ENCODE results near the gene LIMCH1. TPM values are rescaled to one million over a fixed set of nuclear protein-coding genes. Genes with fewer than 3 reads are reported as not detected.

LIMCH1 gene
- total and polyA plus RNA-seq, 2 of the 8 experiments (the other 6 are each of a cell fraction or from before 2014, with no cell fraction given): 2.7 to 3.0 TPM

- Histone ChIP-seq H2BK12ac (ENCODE audit: low read depth, low read length) (no peak overlapping the region), H3K23ac (ENCODE audit: insufficient read length) (no peak overlapping the region), H3K18ac (ENCODE audit: extremely low read depth, low read length) (no peak overlapping the region), H4K20me1 (replicated peaks in 1 of 2; ENCODE audit: control insufficient read depth in 1 of 2, insufficient read depth in 2 of 2, low read length in 2 of 2) (no peaks in the 10 kb centered on the region), H2BK120ac (replicated peaks; ENCODE audit: low read depth, low read length) (no peak overlapping the region), H3K14ac (ENCODE audit: insufficient read length) (no peak overlapping the region), H3K79me2 (ENCODE audit: control insufficient read depth in 1 of 2, insufficient read depth in 2 of 2, low read length in 2 of 2) (no peaks in the 10 kb centered on the region), H2BK15ac (ENCODE audit: low read length) (no peak overlapping the region), H3K4me1 (replicated peaks in 1 of 4; ENCODE audit: control insufficient read depth in 3 of 4, insufficient read depth in 4 of 4, low read length in 3 of 4) (no peaks in the 10 kb centered on the region), H3K36me3 (ENCODE audit: control insufficient read depth in 2 of 4, insufficient read depth in 4 of 4, low read length in 3 of 4) (no peaks in the 10 kb centered on the region), H3K27ac (ENCODE audit: low read depth, low read length) (no peak overlapping the region), H3K4me2 (ENCODE audit: insufficient read depth in 1 of 2, low read depth in 2 of 2, low read length in 2 of 2) (no peak overlapping the region), H3K27me3 (replicated peaks in 1 of 4; ENCODE audit: control insufficient read depth in 3 of 4, extremely low read depth in 1 of 4, insufficient read depth in 3 of 4, low read length in 3 of 4) (no peaks in the 10 kb centered on the region), H3K79me1 (ENCODE audit: low read depth, low read length) (no peaks in the 10 kb centered on the region), H4K91ac (replicated peaks; ENCODE audit: insufficient read length, low read length) (no peak overlapping the region), H4K8ac (ENCODE audit: extremely low read depth, insufficient read depth, low read length) (no peak overlapping the region), H2AFZ (ENCODE audit: low read length) (no peak overlapping the region), H3K4me3 (ENCODE audit: extremely low read depth in 1 of 4, insufficient read depth in 2 of 4, low read depth in 3 of 4, low read length in 4 of 4) (no peak overlapping the region), H2BK20ac (ENCODE audit: low read length) (no peak overlapping the region), H3K9me3 (ENCODE audit: insufficient read depth in 2 of 2, low read depth in 1 of 2, low read length in 1 of 2) (no peaks in the 10 kb centered on the region), H4K5ac (ENCODE audit: insufficient read length, low read depth, low read length) (no peak overlapping the region), H3K23me2 (ENCODE audit: low read depth, low read length) (no peaks in the 10 kb centered on the region), H3K4ac (replicated peaks; ENCODE audit: insufficient read length, low read depth, low read length) (no peak overlapping the region), H3K9ac (replicated peaks in 1 of 4; ENCODE audit: extremely low read depth in 1 of 4, low read depth in 3 of 4, low read length in 3 of 4) (no peak overlapping the region), H3K56ac (replicated peaks; ENCODE audit: insufficient read length, low read depth, low read length) (no peak overlapping the region), H2AK5ac (ENCODE audit: low read depth, low read length) (no peak overlapping the region), H2BK5ac (ENCODE audit: low read depth, low read length) (no peak overlapping the region)
- no peak for DNase-seq (ENCODE audit: low read depth in 1 of 2, low spot score in 2 of 2)
- ChIA-PET POLR2A (ENCODE audit: partially characterized antibody) (interaction anchor here (0.7 kb wide), 1 partner anchor 336 kb away, joined by 3 read pairs; no protein-coding TSS in a partner anchor), CTCF (ENCODE audit: partially characterized antibody) (interaction anchor here (0.5 to 1.2 kb wide), 2 partner anchors 9 to 28 kb away, joined by 3 to 4 read pairs; no protein-coding TSS in a partner anchor)
- WGBS, 2 experiments (ENCODE audit: extremely low coverage in 1 of 2, insufficient coverage in 1 of 2, insufficient read length in 1 of 2, insufficient replicate concordance in 2 of 2, low coverage in 1 of 2, low lambda C conversion rate in 2 of 2, missing lambda C conversion rate in 1 of 2): 100% methylated on average over 1 of the region's 1 CpG; no CpG with 5 or more reads in 1 of the 2 experiments
- FAIRE-seq: no peak
- TF ChIP-seq RFX5 (IDR thresholded peaks at IDR 0.05; ENCODE audit: borderline replicate concordance, low read depth, low read length) (no peak), GTF2F1 (IDR thresholded peaks at IDR 0.05; ENCODE audit: borderline replicate concordance, low read depth, low read length) (no peak), CBX5 (IDR thresholded peaks at IDR 0.05; ENCODE audit: low read depth, low read length) (no peak), SP2 (IDR thresholded peaks at IDR 0.05; ENCODE audit: low read length) (no peak)
Observed at GRCh38 chr4:41601025-41601424, 63.1 kb downstream of the LIMCH1 start.
